Ascending aorta (tissue), 2 donors: ENCODE results near the gene RBM20. TPM values are rescaled to one million over a fixed set of nuclear protein-coding genes. Genes with fewer than 3 reads are reported as not detected.
"Not testable (repeated sequence)": the region's sequence is repeated elsewhere in the genome, so short reads cannot be mapped to it uniquely, and the experiment has no call there.

Experiments
- DNase-seq, 2 donors: peaks; one replicate each; pipeline ENCODE4 v3.0.0-alpha.2; 2019; ENCODE audit warnings: low spot score in 2 of 2
- H3K27ac ChIP-seq, 2 donors: fragments of 200-600 bp; sonication (generic); one replicate each; pipeline ENCODE4 v1.5.1; 2016 to 2017; ENCODE audit warnings: mild to moderate bottlenecking in 1 of 2
- H3K27me3 ChIP-seq: fragments of 200-600 bp; sonication (generic); one replicate; pipeline ENCODE4 v1.5.1; 2017
- H3K36me3 ChIP-seq, 2 donors: fragments of 200-600 bp; sonication (generic); one replicate each; pipeline ENCODE4 v1.5.1; 2016
- H3K4me1 ChIP-seq, 2 donors: fragments of 200-600 bp; sonication (generic); one replicate each; pipeline ENCODE4 v1.5.1; 2016 to 2017; ENCODE audit warnings: mild to moderate bottlenecking in 1 of 2
- H3K4me3 ChIP-seq, 2 donors: fragments of 200-600 bp; sonication (generic); one replicate each; pipeline ENCODE4 v1.5.1; 2016 to 2017; ENCODE audit warnings: mild to moderate bottlenecking in 1 of 2
- H3K9me3 ChIP-seq, 2 donors: fragments of 200-600 bp; sonication (generic); one replicate each; pipeline ENCODE4 v1.5.1; 2016
- CTCF ChIP-seq, 3 experiments: fragments of 200-600 bp in 2 of 3; fragments of 450-650 bp in 1 of 3; sonication (generic) in 2 of 3; IDR thresholded peaks; one replicate each; pipeline ENCODE4 v1.5.1; 2016 to 2019; ENCODE audit warnings: antibody characterized with exemption in 3 of 3, mild to moderate bottlenecking in 1 of 3, moderate library complexity in 1 of 3
- intact Hi-C: fragments of 100-400 bp; cut with DNase I; formaldehyde crosslinking; loops from one replicate; pipeline ENCODE4 v1.15.1; 2023
- total RNA-seq: library from RNA; depleted of rRNA; stranded (reverse); fragments of >200 nt; gene quantifications from one replicate; pipeline ENCODE4 v1.1.0, GENCODE V29; 2016

The RBM20 gene
- total RNA-seq, 1 donor from 2014 or later = 4.8 TPM

- intact Hi-C loops = no loop called here
- H3K4me1 ChIP-seq = peaks cover 22 to 36% of the 10 kb centered on the region in 2 donors
- H3K27ac ChIP-seq = peak overlapping the region; percentile 75 to 79
- no peak for DNase-seq
- H3K4me3 ChIP-seq = no peak overlapping the region
- no peak for TF ChIP-seq CTCF (IDR thresholded peaks at IDR 0.05)
- no peaks in the 10 kb centered on the region for H3K9me3 ChIP-seq
- H3K27me3 ChIP-seq = no peaks in the 10 kb centered on the region
- no peaks in the 10 kb centered on the region for H3K36me3 ChIP-seq
These were observed 219.2 kb downstream of the RBM20 start for GRCh38 chr10:110863361-110863760.

- no peaks in the 10 kb centered on the region for H3K27me3 ChIP-seq
- H3K4me1 ChIP-seq = peaks cover 22 to 38% of the 10 kb centered on the region in 2 donors
- H3K9me3 ChIP-seq = no peaks in the 10 kb centered on the region
- peak overlapping the region; percentile 75 to 79 for H3K27ac ChIP-seq
- intact Hi-C loops = loop anchor here (2.0 kb wide), 1 partner anchor 29 kb away; no protein-coding TSS in a partner anchor
- no peak for TF ChIP-seq CTCF (IDR thresholded peaks at IDR 0.05)
- no peak for DNase-seq
- H3K36me3 ChIP-seq = no peaks in the 10 kb centered on the region
- H3K4me3 ChIP-seq = no peak overlapping the region
These were observed 219.8 kb downstream of the RBM20 start for GRCh38 chr10:110863956-110864355.

- no peaks in the 10 kb centered on the region for H3K27me3 ChIP-seq
- no peaks in the 10 kb centered on the region for H3K9me3 ChIP-seq
- intact Hi-C loops = loop anchor here (2.0 kb wide), 1 partner anchor 30 kb away; no protein-coding TSS in a partner anchor
- no peak for DNase-seq
- peak overlapping the region; percentile 0 to 11 for H3K4me3 ChIP-seq
- TF ChIP-seq CTCF (IDR thresholded peaks at IDR 0.05) = no peak
- H3K36me3 ChIP-seq = no peaks in the 10 kb centered on the region
- peaks cover 16 to 38% of the 10 kb centered on the region in 2 donors for H3K4me1 ChIP-seq
- peak overlapping the region; percentile 75 to 79 for H3K27ac ChIP-seq
These were observed 220.6 kb downstream of the RBM20 start for GRCh38 chr10:110864662-110865140.

GRCh38 chr10:110865186-110865808, 221.2 kb downstream of the RBM20 start:
- peak overlapping the region; percentile 75 to 79 for H3K27ac ChIP-seq
- DNase-seq = no peak
- H3K36me3 ChIP-seq = no peaks in the 10 kb centered on the region
- H3K9me3 ChIP-seq = no peaks in the 10 kb centered on the region
- H3K4me1 ChIP-seq = peaks cover 16 to 38% of the 10 kb centered on the region in 2 donors
- peak overlapping the region; percentile 0 to 11 for H3K4me3 ChIP-seq
- intact Hi-C loops = loop anchor here (2.0 kb wide), 1 partner anchor 30 kb away; no protein-coding TSS in a partner anchor
- H3K27me3 ChIP-seq = no peaks in the 10 kb centered on the region
- no peak for TF ChIP-seq CTCF (IDR thresholded peaks at IDR 0.05)

GRCh38 chr10:110865809-110866482, 221.8 kb downstream of the RBM20 start:
- no peak for DNase-seq
- Histone ChIP-seq H3K4me3 (no peak overlapping the region), H3K27me3 (no peaks in the 10 kb centered on the region), H3K9me3 (no peaks in the 10 kb centered on the region), H3K4me1 (peaks cover 18 to 45% of the 10 kb centered on the region in 2 donors), H3K36me3 (no peaks in the 10 kb centered on the region), H3K27ac (peak overlapping the region; percentile 75 to 79)
- no peak for TF ChIP-seq CTCF (IDR thresholded peaks at IDR 0.05)
- intact Hi-C loops = loop anchor here (2.0 kb wide), 1 partner anchor 31 kb away; no protein-coding TSS in a partner anchor

- H3K9me3 ChIP-seq, intact Hi-C loops: not testable (repeated sequence)
- H3K27ac ChIP-seq = peak overlapping the region; percentile 79 to 97
These were observed 223.1 kb downstream of the RBM20 start for GRCh38 chr10:110867011-110867806.

More at GRCh38 chr10:110867011-110867806, 223.1 kb downstream of the RBM20 start:
- not testable (repeated sequence) for H3K36me3 ChIP-seq, H3K27me3 ChIP-seq, DNase-seq
- peak overlapping the region in 1 of 2 donors; percentile 22 for H3K4me3 ChIP-seq
- H3K4me1 ChIP-seq = peaks cover 21 to 47% of the 10 kb centered on the region in 2 donors
